Liver (tissue), 9 donors: ENCODE results near the gene HIGD1A. TPM values are rescaled to one million over a fixed set of nuclear protein-coding genes. Genes with fewer than 3 reads are reported as not detected.

Source experiments
- DNase-seq: peaks from one replicate; pipeline ENCODE4 v3.0.0-alpha.2; 2017; ENCODE audit warnings: low spot score
- H3K27ac ChIP-seq, 2 donors: one replicate each; pipeline ENCODE4 v1.7.0; 2013; ENCODE audit warnings: inconsistent platforms in 2 of 2, low read length in 2 of 2, control low read depth in 1 of 2, low read depth in 1 of 2, mild to moderate bottlenecking in 1 of 2
- H3K27me3 ChIP-seq, 4 donors: one replicate each; pipeline versions ENCODE4 v1.6.1 to v1.7.0; 2013; ENCODE audit warnings: low read length in 3 of 4, inconsistent platforms in 1 of 4, mild to moderate bottlenecking in 1 of 4, moderate library complexity in 1 of 4; ENCODE audit not compliant: control insufficient read depth in 4 of 4, insufficient read depth in 4 of 4
- H3K36me3 ChIP-seq, 4 donors: one replicate each; pipeline versions ENCODE4 v1.6.1 to v1.7.0; 2013; ENCODE audit warnings: low read length in 3 of 4, mild to moderate bottlenecking in 3 of 4, low read depth in 1 of 4, moderate library complexity in 1 of 4; ENCODE audit not compliant: control insufficient read depth in 4 of 4, insufficient read depth in 3 of 4
- H3K4me1 ChIP-seq, 4 donors: one replicate each; pipeline versions ENCODE4 v1.6.1 to v1.7.0; 2013; ENCODE audit warnings: low read length in 3 of 4, mild to moderate bottlenecking in 3 of 4, moderate library complexity in 1 of 4; ENCODE audit not compliant: control insufficient read depth in 4 of 4, insufficient read depth in 4 of 4
- H3K4me3 ChIP-seq, 3 donors: one replicate each; pipeline versions ENCODE4 v1.6.1 to v1.7.0; 2013; ENCODE audit warnings: low read length in 3 of 3, control low read depth in 1 of 3, low read depth in 1 of 3, mild to moderate bottlenecking in 1 of 3
- H3K9ac ChIP-seq, 2 donors: one replicate each; pipeline ENCODE4 v1.7.0; 2013; ENCODE audit warnings: low read length in 2 of 2, mild to moderate bottlenecking in 2 of 2, moderate library complexity in 2 of 2, control low read depth in 1 of 2, low read depth in 1 of 2
- H3K9me3 ChIP-seq, 4 donors: one replicate each; pipeline versions ENCODE4 v1.6.1 to v1.7.0; 2013; ENCODE audit warnings: low read length in 3 of 4; ENCODE audit not compliant: control insufficient read depth in 4 of 4
- FOXA2 ChIP-seq: IDR thresholded peaks from 2 replicates; pipeline ENCODE4 v1.6.1; 2016; ENCODE audit warnings: antibody characterized with exemption
- GABPA ChIP-seq, 2 donors: IDR thresholded peaks in 1 of 2; conservative IDR thresholded peaks in 1 of 2; 2 replicates each; pipeline ENCODE4 v1.6.1; 2016; ENCODE audit warnings: antibody characterized with exemption in 2 of 2, mild to moderate bottlenecking in 1 of 2, moderate library complexity in 1 of 2
- HNF4A ChIP-seq, 2 donors: conservative IDR thresholded peaks; 2 replicates each; pipeline ENCODE4 v1.6.1; 2016; ENCODE audit warnings: antibody characterized with exemption in 2 of 2, mild to moderate bottlenecking in 2 of 2
- HNF4G ChIP-seq: IDR thresholded peaks from 2 replicates; pipeline ENCODE4 v1.6.1; 2016; ENCODE audit warnings: antibody characterized with exemption
- JUND ChIP-seq, 2 donors: IDR thresholded peaks; 2 replicates each; pipeline ENCODE4 v1.6.1; 2016; ENCODE audit warnings: antibody characterized with exemption in 2 of 2
- RAD21 ChIP-seq, 2 donors: IDR thresholded peaks; 2 replicates each; pipeline ENCODE4 v1.6.1; 2016; ENCODE audit warnings: antibody characterized with exemption in 2 of 2, mild to moderate bottlenecking in 2 of 2
- RXRA ChIP-seq, 2 donors: IDR thresholded peaks; 2 replicates each; pipeline ENCODE4 v1.6.1; 2017 to 2018; ENCODE audit warnings: antibody characterized with exemption in 2 of 2, mild to moderate bottlenecking in 1 of 2
- SP1 ChIP-seq: IDR thresholded peaks from 2 replicates; pipeline ENCODE4 v1.6.1; 2018; ENCODE audit warnings: antibody characterized with exemption, mild to moderate bottlenecking
- TAF1 ChIP-seq: conservative IDR thresholded peaks from 2 replicates; pipeline ENCODE4 v1.6.1; 2016; ENCODE audit warnings: antibody characterized with exemption, mild to moderate bottlenecking
- WGBS: extraction: QIAGEN DNeasy Blood & Tissue Kit; methylation state at CpG from one replicate; pipeline ENCODE4 v1.1.7; 2013; 5-methylcytosine and 5-hydroxymethylcytosine counted together
- polyA plus RNA-seq, 2 donors: library from polyadenylated mRNA; stranded (reverse) in 1 of 2; unstranded in 1 of 2; fragments of 200-250 nt in 1 of 2; fragments of >200 nt in 1 of 2; fragmentation: Nextera tagmentation in 1 of 2; extraction: Ambion mirVana in 1 of 2; gene quantifications; one replicate each; pipeline versions ENCODE4 v1.2.1 to v1.2.3, GENCODE V29; 2013 to 2015
- total RNA-seq, 2 donors: library from RNA; depleted of rRNA; stranded (reverse); fragments of >200 nt; gene quantifications; one replicate each; pipeline ENCODE4 v1.2.3, GENCODE V29; 2014
- TF ChIP-seq, protein P1 (sequence below): IDR thresholded peaks from 2 replicates; pipeline ENCODE4 v1.6.1; 2016; ENCODE audit warnings: antibody characterized with exemption
- TF ChIP-seq, protein P2 (sequence below): IDR thresholded peaks from 2 replicates; pipeline ENCODE4 v1.6.1; 2016; ENCODE audit warnings: antibody characterized with exemption, mild to moderate bottlenecking
- donor health status: healthy.
- donor health status: healthy.
- donor health status: healthy.
- donor health status: healthy.
- donor health status: healthy.

Gene HIGD1A
- total and polyA plus RNA-seq, 4 donors: 117 to 256 (median 245) TPM

DNA sequence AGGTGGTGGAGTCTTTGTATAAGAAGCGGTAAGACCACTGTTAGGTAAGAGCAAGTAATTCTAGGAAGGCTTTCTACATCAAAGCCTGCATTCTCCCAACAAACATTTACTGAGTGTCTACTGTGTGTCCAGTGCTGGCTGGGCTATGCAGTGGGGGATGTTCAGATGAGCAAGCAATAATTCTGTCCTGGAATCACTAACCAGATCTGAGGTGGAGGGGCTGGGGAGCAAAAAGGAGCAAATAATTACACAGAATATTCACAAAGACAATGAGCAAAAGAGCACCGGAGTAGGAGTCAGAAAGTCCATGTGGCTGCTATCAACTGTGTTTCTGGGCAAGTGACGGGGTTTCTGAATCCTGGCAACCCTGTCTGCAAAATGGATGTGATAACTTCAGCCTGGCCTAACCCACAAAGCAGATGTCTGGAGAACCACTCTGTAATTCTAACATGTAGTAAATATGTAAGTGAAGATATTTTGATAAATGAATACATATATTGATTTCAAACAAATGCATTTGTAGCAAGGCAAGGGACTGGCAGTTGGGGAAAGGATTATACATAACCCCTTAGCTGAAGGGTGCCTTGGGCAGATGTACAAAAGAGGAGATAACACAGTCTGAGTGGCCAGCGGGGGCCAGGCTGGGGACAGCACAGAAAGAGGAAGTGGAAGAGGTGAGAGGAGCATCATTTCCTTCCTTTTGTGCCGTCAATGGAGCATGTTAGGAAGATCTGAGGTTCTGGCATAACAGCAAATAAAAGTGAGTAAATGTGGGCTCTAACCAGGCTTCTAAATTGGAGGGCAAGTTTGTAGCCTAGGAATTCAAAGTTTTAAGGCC is 42.6 kb upstream of the HIGD1A start:
- TF ChIP-seq RAD21 (IDR thresholded peaks at IDR 0.05) (peak in 1 of 2 donors; percentile 16), TAF1 (no peak), HNF4A (conservative IDR thresholded peaks at IDR 0.05) (peak; percentile 30 to 45), RXRA (IDR thresholded peaks at IDR 0.05) (peak; percentile 23 to 46), SP1 (peak; percentile 40), GABPA (IDR thresholded peaks at IDR 0.05 in 1 of 2, conservative IDR thresholded peaks at IDR 0.05 in 1 of 2) (no peak), JUND (IDR thresholded peaks at IDR 0.05) (peak in 1 of 2 donors; percentile 1)
- TF ChIP-seq, protein P1, sequence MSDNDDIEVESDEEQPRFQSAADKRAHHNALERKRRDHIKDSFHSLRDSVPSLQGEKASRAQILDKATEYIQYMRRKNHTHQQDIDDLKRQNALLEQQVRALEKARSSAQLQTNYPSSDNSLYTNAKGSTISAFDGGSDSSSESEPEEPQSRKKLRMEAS: peak; percentile 29
- H3K9me3 ChIP-seq: no peaks in the 10 kb centered on the region
- no peaks in the 10 kb centered on the region for H3K27me3 ChIP-seq
- no peak overlapping the region for H3K4me3 ChIP-seq
- H3K27ac ChIP-seq: peak overlapping the region; percentile 49 to 63
- H3K9ac ChIP-seq: peak overlapping the region in 1 of 2 donors; percentile 24
- DNase-seq: peak; percentile 49
- WGBS: 47% methylated on average over 5 of the region's 5 CpGs
- no peaks in the 10 kb centered on the region for H3K36me3 ChIP-seq
- peaks cover 19 to 33% (median 26%) of the 10 kb centered on the region in 4 donors for H3K4me1 ChIP-seq

DNA sequence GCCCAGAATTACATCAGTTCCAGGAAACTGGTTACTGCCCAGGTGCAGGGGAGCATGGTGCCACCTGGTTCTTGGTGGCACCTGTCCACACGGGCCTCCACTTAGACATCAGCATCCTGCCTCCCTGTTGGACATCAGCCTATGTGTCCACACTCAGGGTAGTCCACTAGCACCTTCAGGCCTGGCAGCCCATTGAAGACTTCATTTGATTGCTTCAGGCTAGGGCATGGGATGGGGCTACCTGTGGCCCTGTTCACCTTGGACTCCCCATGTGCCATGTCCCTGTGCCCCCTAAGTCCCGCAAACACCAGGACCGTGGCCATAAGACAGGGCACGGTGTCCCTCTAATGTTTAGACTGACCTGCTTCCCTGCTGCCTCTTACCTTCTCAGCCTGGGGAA is 40.5 kb upstream of the HIGD1A start:
- DNase-seq: no peak
- H3K4me1 ChIP-seq: peaks cover 19 to 37% (median 27%) of the 10 kb centered on the region in 4 donors

DNA sequence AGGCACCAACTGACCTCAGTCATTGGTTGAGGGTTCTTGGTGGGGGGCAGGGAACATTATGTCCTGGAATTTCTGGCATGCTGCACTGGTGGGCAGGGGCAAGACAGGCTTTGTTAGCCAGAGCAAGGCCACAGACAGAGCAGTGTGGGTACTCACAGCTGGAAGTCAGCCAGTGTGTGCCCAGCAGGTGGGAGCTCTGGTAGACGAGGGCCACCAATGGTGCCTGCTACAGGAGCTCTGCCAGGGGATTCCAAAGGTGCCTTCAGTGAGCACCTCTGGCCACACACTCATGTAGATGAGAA is 40.1 kb upstream of the HIGD1A start:
- no peaks in the 10 kb centered on the region for H3K27me3 ChIP-seq
- H3K9me3 ChIP-seq: no peaks in the 10 kb centered on the region
- 95% methylated on average over 1 of the region's 1 CpG for WGBS
- H3K36me3 ChIP-seq: no peaks in the 10 kb centered on the region
- H3K4me1 ChIP-seq: peaks cover 19 to 37% (median 27%) of the 10 kb centered on the region in 4 donors
- TF ChIP-seq, protein P1: no peak
- TF ChIP-seq, protein P2, sequence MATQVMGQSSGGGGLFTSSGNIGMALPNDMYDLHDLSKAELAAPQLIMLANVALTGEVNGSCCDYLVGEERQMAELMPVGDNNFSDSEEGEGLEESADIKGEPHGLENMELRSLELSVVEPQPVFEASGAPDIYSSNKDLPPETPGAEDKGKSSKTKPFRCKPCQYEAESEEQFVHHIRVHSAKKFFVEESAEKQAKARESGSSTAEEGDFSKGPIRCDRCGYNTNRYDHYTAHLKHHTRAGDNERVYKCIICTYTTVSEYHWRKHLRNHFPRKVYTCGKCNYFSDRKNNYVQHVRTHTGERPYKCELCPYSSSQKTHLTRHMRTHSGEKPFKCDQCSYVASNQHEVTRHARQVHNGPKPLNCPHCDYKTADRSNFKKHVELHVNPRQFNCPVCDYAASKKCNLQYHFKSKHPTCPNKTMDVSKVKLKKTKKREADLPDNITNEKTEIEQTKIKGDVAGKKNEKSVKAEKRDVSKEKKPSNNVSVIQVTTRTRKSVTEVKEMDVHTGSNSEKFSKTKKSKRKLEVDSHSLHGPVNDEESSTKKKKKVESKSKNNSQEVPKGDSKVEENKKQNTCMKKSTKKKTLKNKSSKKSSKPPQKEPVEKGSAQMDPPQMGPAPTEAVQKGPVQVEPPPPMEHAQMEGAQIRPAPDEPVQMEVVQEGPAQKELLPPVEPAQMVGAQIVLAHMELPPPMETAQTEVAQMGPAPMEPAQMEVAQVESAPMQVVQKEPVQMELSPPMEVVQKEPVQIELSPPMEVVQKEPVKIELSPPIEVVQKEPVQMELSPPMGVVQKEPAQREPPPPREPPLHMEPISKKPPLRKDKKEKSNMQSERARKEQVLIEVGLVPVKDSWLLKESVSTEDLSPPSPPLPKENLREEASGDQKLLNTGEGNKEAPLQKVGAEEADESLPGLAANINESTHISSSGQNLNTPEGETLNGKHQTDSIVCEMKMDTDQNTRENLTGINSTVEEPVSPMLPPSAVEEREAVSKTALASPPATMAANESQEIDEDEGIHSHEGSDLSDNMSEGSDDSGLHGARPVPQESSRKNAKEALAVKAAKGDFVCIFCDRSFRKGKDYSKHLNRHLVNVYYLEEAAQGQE: no peak
- TF ChIP-seq HNF4A (conservative IDR thresholded peaks at IDR 0.05): no peak
- DNase-seq: no peak
- no peak overlapping the region for H3K9ac ChIP-seq
- H3K27ac ChIP-seq: peak overlapping the region in 1 of 2 donors; percentile 72
- H3K4me3 ChIP-seq: no peak overlapping the region

More for the DNA sequence above, 40.5 kb upstream of the HIGD1A start:
- no peaks in the 10 kb centered on the region for H3K36me3 ChIP-seq
- no peaks in the 10 kb centered on the region for H3K27me3 ChIP-seq
- H3K4me3 ChIP-seq: no peak overlapping the region
- peak overlapping the region in 1 of 2 donors; percentile 72 for H3K27ac ChIP-seq
- TF ChIP-seq, protein P1: no peak
- TF ChIP-seq HNF4A (conservative IDR thresholded peaks at IDR 0.05): no peak
- no peak for TF ChIP-seq HNF4G
- TF ChIP-seq FOXA2: no peak
- TF ChIP-seq RXRA (IDR thresholded peaks at IDR 0.05): no peak
- TF ChIP-seq GABPA (IDR thresholded peaks at IDR 0.05 in 1 of 2, conservative IDR thresholded peaks at IDR 0.05 in 1 of 2): no peak
- TF ChIP-seq JUND (IDR thresholded peaks at IDR 0.05): no peak
- H3K9ac ChIP-seq: no peak overlapping the region
- no peaks in the 10 kb centered on the region for H3K9me3 ChIP-seq
- 97% methylated on average over 4 of the region's 4 CpGs for WGBS
